HG03571 (cell line): ENCODE data around the gene RANGAP1.
A peak's percentile ranks its signal among the peaks of the same experiment; 100 is the strongest.

ENCODE experiments used
- ATAC-seq: cut with Tn5 transposase; IDR thresholded peaks from one replicate; pipeline ENCODE4 v1.9.1; 2021; ENCODE audit not compliant: unreplicated experiment

RANGAP1 gene

DNA sequence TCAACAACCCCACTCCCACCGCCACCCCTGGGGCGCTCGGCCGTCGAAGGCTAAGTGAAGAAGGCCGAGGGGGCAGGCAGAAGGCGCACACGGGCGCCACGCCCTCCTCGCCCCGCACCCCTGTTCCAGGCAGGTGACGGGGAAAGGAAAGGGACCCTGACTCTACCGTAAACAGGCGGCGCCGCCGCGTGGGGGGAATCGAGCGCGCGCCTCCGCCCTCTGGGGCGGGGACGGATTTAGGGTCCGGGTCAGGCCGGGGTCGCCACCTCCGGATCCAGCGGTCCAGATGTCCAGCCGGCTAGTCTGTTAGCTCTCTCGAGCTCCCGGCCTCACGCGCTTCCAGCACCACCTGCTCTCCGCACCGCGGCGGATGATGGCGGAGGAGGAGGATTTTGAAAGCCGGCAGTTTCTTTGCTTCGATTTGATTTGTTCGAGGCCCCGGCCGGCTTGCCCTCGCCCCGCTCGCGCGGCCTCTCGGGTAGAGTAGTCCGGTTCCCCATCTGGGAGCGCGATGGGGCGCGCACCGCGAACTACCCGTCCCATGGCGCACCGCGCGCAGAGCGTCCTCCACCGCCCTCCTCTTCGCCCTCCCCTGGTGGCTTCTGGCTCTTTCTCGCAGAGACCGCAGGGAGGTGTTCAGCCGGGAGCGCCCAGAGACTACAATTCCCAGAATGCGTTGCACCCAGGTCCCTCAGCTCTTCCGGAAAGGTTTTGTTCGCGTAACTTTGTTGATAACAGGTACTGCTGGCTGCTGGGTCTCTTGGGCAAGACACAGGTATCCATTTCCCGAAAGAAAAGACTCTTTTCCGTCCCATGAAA lies at the start of gene RANGAP1:
Gene RANGAP1 (minus strand): TSS at position 368 of the 819 bp plus-strand sequence. CDS start 5,143 bp downstream, outside the sequence.
- peak; percentile 86 for ATAC-seq

DNA sequence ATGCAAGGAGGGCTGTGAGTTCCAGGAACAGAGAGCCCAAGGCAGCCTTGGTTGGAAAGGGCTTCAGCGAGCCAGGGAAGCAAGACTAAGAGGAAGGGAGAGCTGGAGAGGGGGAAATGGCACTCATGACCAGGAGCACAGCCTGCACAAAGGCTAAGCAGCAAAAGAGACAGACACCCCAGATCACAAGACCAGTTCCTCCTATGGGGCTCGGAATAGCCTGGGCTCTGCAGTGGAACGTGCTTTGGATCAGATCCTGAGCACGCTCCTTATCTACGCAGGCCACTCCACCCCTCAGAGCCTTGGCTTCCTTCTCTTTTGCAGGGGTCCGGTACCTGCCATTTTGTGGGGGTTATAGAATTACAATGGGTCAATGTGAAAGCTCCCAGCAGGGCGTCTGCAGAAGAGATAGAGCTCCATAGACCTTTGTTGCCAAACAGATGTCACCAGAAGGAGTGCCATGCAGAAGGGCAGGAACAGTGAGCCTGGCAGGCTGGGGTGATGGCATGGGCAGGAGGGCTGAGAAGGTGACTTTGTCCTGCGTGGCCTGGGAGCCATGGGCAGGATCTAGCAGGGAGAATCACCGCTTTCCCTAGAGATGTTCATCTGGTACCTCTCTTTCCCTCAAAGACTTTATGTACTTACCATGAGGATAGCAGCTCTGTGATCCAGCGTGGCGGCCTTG lies 49.1 kb upstream of the RANGAP1 start:
- ATAC-seq = no peak

DNA sequence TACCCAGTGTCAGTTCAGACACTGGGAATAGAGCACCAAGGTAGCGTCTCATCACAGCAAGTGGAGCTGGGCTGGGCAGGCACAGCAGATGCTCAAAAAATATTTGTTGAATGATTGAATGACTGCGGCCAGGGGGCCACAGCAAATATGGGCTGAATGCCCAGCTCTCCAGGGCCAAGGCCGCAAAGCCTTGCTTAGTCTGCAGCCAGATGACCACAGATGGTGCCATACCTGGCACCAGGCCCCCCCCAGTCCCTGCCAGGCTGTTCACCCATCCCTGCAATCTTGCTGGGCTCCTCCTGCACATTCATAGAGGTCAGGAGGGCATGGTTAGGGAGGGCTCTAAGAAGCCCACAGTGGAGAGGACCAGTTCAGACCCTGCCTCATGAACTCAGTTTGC lies 48.2 kb upstream of the RANGAP1 start:
- no peak for ATAC-seq

DNA sequence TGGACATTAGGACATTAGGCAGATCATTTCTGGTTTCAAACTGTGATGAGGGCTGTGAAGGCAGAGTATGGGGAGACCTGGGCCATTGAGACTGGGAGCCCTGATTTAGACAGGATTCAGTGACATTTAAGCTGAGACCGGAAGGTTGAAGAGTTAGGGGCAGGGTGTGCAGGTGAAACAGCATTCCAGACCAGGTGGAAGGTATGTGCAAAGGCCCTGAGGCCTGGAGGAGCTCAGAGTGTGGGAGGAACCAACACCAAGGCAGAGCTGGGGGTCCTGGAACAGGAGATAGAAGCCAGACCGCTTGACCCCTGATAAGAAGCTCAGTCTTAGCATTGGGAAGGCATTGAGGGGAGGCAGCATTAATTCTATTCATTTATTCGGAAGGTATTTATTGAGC lies 47.8 kb upstream of the RANGAP1 start:
- no peak for ATAC-seq

DNA sequence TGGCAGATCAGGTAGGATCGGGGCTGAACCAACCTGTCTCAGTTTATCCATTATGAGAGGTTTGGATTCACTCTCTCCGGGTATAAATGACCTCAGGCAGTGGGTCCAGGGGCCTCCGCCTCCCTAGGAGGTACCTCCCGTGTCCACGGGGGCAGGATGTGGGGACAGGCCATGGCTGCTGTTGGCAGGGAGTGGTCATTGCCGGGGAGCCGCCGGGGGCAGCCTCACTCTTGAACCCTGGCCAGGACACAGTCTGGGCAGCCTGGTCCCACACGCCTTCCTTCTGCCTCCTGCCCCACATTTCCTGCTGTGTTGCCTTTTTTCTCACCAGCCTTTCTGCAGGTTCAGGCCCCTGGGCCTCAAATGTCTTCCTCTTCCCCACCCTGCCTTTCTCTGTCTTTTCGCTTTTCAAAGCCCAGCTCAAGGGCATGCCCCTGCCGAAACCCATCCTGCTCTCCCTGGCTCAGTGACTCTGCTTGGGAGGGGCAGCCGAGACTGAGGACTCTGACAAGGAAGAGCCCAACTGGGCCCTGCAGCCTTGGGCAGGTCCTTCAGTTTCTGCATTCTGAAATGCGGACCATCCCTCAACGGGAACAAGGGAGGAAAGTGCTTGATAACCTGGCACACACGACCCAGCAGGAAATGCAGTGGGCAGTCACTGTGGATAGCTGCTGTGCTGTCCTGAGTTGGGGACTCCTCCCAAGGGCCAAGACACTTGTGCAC lies 46.4 kb upstream of the RANGAP1 start:
- ATAC-seq = no peak

DNA sequence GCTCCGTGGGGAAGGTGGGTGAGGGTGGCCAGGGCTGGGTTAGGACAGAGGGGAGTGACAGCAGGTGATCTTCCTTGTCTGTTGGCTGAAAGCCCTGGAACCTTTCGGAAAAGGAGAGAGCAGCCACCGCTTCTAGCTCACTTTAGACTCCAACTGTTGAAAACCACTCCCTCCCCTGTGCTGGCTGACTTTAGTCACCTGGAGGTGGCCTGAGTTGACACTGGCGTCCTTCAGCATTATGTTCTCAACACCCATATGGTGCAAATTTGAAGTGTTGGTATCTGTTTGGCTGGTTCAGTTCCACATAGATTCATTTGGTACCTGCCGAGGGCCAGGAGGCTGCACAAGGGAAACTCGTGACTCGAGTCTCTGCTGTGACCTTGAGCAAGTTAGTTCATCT lies 44.2 kb upstream of the RANGAP1 start:
- no peak for ATAC-seq

GRCh38 chr22:41327124-41327523 lies 41.1 kb upstream of the RANGAP1 start:
- ATAC-seq = no peak

DNA sequence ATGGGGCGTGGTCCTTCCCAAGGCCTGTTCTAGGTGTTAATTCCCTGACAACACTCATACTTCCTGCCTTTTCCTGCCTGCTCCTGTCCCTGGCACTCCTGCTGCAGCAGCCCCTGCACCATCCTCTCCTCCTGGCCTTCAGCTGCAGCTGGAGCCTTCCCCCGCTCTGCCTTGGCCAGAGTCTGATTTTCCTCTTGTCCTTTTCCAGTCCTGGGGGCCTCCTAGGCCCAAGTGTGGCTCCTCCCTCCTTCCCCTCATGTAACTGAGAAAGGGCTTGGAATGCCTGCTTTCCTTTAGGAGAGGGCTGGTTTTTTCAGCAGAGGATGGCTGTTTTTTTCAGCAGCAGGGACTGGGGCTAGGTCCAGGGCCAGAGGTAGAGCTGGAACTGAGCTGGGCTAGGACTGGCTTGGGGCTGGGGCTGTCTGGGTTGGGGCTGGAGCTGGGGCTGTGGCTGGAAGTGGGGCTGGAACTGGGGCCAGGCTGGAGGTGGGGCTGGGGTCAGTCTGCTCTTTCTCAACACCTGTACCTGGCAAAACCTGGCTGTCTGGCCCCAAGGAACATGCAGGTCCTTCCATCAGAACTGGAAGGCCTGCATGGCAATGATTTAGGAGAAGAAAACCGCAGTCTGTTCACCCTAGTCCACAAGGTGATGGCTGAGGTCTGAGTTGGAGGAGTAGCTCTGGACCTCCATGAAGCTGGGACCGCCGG lies 39.0 kb upstream of the RANGAP1 start:
- ATAC-seq = no peak

- no peak for ATAC-seq
These were observed 34.6 kb upstream of the RANGAP1 start for GRCh38 chr22:41320416-41321240.

DNA sequence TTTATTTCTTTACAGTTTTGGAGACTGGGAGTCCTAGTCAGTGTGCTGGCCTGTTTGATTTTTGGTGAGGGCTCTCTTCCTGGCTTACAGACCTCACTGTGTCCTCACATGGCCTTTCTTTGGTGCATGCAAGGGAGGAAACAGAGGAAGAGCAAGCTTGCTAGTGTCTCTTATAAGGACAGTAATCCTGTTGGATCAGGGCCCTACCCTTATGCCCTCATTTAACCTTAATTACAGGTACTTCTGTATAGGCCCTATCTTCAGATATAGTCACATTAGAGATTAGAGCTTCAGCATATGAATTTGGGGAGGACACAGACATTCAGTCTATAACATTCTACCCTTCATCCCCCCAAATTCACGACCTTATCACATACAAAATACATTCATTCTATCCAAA lies 29.6 kb upstream of the RANGAP1 start:
- no peak for ATAC-seq

- ATAC-seq = no peak
These were observed 28.8 kb upstream of the RANGAP1 start for GRCh38 chr22:41314821-41315220.

DNA sequence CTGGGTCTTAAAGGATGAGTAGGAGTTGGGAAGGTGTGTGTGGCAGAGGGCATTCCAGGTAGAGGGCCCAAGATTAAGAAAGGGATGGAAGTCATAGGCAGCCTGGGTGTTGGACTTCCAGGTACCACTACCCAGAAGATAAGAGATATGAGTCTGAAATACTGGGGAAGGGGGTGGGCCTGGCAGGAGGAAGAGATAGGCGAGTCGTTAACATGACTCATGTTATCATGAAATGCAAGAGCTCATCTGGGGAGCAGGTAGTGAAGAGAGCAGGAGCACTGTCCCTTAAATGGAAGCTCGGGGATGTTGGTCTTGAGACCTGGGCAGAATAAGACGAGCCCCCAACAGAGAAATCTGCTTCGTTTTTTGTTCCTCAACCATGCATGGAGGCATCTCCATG lies 25.5 kb upstream of the RANGAP1 start:
- ATAC-seq = no peak

DNA sequence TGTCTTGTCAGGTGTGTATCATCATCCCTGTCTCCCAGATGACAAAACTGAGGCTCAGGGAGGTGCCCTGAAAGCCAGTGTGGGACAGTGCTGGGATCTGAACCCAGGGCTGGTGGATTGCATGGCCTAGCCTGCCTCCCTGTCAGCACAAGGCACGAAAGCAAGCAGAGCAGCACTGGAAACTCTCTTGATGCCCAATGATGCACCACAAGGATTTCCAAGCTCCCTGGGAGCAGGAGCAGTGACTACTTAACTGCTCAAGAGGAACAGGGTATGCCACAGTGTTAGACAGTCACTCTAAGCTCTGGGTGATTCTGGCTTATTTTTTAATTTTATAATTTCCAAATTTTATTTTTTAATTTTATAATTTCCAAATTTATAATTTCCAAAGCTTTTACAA lies 24.3 kb upstream of the RANGAP1 start:
- no peak for ATAC-seq

- no peak for ATAC-seq
These were observed 22.6 kb upstream of the RANGAP1 start for GRCh38 chr22:41308544-41308947.

DNA sequence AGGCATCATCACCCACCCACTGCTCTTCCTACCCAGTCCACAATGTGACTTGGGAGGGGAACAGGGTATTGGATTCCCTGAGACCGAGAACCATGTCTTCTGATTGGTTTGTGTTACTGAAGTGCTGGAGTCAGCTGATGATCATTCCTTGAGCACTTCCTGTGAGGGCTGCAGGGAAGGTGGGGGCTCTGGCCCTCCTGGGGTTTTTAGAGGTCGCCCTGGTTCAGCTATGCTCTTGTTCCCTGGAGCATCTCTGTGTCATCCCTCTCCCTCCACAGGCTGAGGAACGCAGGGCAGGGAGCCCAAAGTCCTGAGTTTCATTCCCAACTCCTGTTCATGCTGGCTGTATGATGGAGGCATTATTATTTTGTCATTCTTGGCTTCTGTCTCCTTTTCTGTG lies 22.1 kb upstream of the RANGAP1 start:
- ATAC-seq = no peak

GRCh38 chr22:41305646-41306045 lies 19.7 kb upstream of the RANGAP1 start:
- ATAC-seq = no peak

DNA sequence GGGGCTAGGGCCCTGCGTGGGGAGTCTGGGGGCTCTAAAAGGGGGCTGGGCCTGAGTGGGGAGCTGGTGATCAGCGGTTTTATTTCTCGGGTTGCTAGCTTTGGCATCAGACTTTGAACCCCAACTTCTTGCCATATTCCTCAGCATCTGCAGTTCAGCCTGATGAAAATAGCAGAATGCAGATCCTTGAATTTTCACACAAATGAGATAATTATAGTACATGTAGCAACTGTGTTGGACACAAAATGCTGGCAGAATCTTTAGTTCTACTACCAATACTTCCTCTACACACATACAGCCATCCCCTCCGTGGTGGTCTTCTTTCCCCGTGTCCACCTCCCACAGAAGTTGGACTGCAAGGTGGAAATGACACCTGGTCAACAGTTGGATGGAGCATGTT lies 16.8 kb upstream of the RANGAP1 start:
- ATAC-seq = no peak

GRCh38 chr22:41302021-41302767 lies 16.2 kb upstream of the RANGAP1 start:
- ATAC-seq = no peak
